Mucosa of gallbladder (tissue), 1 donor: ENCODE data around the gene ZNF547. TPM values are rescaled to one million over a fixed set of nuclear protein-coding genes. Genes with fewer than 3 reads are reported as not detected.
A peak's percentile ranks its signal among the peaks of the same experiment; 100 is the strongest.
"Not testable (repeated sequence)": the region's sequence is repeated elsewhere in the genome, so short reads cannot be mapped to it uniquely, and the experiment has no call there.

ENCODE experiments used
- DNase-seq: peaks from one replicate; pipeline ENCODE4 v3.0.0-alpha.2; 2020; ENCODE audit warnings: low spot score
- total RNA-seq: library from RNA; stranded (reverse); gene quantifications from one replicate; pipeline ENCODE4 v1.2.1, GENCODE V29; 2021
- donor health status: DM: no; HTN: no; CAD: no.

Gene ZNF547
- total RNA-seq, 1 donor from 2014 or later, result 5.6 TPM

DNA sequence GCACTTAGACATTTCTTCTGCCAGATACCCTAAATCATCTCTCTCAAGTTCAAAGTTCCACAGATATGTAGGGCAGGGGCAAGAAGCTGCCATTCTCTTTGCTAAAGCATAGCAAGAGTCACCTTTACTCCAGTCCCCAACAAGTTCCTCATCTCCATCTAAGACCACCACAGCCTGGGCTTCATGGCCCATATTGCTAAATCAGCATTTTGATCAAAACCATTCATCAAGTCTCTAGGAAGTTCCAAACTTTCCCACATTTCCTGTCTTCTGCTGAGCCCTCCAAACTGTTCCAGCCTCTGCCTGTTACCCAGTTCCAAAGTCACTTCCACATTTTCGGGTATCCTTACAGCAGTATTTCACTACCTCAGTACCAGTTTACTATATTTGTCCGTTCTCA is 11.3 kb downstream of the ZNF547 start:
- DNase-seq, result not testable (repeated sequence)

DNA sequence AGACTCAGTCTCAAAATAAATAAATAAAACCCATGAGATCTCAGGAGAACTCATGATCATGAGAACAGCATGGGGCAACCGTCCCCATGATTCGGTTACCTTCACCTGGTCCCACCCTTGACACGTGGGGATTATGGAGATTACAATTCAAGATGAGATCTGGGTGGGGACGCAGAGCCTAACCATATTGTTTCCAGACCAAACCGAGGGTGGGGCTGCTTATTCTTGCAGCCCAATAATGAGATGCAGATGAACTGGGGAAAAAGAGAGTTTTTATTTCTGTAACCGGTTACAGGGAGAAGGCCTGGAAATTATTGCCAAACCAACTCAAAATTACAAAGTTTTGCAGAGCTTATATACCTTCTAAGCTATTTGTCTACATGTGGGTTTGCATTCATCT is 12.8 kb downstream of the ZNF547 start:
- no peak for DNase-seq

DNA sequence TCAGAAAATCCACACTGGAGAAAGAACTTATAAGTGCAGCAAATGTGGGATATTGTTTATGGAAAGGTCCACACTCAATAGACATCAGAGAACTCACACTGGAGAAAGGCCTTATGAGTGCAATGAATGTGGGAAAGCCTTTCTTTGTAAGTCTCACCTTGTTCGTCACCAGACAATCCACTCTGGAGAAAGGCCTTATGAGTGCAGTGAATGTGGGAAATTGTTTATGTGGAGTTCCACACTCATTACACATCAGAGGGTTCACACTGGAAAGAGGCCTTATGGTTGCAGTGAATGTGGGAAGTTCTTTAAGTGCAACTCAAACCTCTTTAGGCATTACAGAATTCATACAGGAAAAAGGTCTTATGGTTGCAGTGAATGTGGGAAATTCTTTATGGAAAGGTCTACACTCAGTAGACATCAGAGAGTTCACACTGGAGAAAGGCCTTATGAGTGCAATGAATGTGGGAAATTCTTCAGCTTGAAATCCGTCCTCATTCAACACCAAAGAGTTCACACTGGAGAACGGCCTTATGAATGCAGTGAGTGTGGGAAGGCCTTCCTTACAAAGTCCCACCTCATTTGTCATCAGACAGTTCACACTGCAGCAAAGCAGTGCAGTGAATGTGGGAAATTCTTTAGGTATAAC is 14.3 kb downstream of the ZNF547 start:
- no peak for DNase-seq

DNA sequence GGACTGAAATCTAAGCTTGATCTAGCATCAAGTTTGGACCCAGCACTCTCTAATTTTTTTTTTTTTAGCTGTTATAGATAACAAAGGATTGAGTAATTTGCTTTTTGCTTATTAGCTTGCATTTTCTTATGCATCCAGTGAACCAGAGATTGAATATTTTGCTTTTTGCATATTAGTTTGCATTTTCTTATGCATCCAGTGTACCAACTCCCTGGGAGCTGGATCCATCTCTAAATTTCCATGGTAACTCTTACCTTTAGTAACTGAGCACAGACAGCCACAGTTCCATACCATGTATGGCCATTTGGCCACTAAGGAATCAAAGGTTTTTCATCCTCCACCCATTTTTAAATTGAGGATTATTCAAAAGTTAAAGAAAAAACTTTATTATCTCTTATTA is 17.6 kb downstream of the ZNF547 start:
- DNase-seq, result no peak

DNA sequence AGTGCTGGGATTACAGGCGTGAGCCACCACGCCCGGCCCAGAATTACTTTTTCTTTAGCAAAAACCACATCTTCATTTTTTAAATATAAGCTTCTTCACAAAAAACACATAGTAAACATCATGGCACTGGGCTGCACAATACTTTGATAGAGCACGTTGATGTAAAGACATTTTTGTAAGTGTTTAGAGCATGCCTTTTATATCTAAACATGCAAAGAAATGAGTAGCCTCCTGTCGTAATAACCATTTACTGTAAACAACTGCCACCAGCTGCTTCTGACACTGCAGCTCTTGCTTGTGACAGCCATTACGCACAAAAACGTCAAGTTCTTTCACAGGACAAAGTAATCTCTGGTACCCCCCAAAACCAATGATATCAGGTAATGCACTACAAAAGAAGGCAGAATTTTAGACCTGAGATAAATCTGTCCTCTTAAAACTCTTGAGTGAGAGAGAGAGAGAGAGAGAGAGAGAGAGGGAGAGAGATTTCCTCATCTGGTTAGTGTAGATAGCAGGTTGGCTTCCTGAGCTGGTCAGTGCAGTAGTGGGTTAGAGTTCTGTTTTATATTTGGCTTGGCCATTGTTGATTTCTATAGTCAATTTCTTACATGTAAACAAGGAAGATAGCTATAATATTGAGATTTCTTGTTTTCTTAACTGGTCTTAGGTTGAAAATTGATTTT is 19.6 kb downstream of the ZNF547 start:
- no peak for DNase-seq

DNA sequence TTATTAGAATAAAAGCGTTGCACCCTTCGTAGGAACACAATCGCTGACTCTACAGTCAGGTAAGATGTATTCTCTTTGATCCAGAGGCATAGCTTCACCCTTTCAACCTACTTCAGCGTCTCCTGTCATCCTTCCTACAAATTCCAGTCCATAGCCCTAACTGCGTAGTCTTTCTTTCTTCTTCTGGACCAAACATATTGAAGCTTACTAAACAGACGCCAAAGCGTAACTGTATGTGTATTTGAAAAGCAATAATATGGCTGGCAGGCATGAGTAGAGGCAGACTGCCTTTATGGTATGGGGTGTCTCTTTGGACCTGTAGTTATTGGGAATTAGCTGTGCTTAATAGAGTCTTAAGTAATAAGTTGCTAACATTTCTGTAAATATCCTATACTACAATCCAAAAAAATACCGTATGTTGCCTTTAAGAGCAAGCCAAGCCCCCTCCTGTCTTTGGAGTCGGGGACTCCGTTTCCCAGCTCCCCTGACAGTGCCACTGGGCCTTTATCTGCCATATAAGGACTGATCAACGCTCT is 25.9 kb downstream of the ZNF547 start:
- no peak for DNase-seq

DNA sequence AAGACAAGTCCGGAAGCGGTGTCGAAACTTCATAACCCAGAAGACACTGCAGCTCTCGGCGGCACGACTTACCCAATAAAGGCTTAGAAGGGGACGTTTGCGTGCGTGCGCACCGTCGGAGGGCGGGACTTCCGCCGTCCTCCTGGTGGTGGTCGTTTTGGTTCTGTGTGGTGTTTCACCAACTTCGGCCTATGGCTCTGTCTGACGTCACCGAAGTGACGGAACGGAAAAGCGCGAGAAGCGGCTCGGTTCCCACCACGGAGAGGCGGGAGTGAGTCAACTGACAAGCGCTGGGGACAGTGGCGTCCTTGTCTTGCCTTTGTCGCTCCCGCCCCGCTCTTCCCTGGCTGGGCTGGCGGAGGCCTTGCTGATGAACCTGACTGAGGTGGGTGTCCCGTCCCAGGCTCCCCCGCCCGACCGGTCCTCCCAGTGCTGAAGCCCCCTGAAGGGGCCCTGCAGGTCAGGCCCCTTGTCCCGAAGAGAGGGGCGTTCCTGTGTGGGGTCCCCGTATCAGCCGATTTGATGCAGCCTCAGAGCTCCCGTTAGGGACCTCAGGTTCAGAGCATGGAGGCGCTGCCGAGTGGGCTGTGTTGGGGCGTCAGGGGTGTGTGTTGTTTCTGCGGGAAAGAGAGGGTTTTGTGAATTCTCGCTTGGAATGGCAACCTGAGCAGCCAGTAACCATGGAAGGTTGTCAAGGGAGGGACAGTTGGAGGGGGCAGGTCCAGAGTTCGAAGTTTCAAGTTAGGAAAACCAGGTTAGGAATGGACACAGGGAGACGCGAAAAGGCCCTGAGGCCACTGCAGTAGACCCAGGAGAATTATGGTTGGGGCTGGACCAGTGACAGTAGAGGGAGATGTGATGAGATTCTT is 26.6 kb downstream of the ZNF547 start, which contains the start of gene ZNF548:
TSS of gene ZNF548 (plus strand) at position 125 of the 869 bp plus-strand sequence. CDS start at position 371, 246 bp downstream.
- DNase-seq, result peak; percentile 96

DNA sequence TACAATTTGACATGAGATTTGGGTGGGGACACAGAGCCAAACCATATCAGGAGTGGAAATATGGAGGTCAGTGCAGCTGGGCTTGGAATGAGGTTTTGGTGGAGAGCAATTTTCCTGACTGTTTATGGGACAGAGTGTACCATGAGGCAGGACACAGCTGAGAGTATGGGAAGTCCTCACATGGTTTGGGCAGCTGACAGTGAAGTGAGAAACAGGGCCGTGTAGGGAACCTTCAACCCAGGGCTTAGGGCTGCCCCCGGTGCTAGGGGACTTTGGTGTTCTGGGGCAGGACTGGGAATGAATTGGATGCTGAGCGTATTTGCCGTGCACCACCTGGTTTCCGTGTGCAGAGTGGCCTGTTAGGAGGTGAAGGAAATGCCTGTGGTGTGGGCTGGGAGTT is 32.4 kb downstream of the ZNF547 start:
- DNase-seq, result no peak

DNA sequence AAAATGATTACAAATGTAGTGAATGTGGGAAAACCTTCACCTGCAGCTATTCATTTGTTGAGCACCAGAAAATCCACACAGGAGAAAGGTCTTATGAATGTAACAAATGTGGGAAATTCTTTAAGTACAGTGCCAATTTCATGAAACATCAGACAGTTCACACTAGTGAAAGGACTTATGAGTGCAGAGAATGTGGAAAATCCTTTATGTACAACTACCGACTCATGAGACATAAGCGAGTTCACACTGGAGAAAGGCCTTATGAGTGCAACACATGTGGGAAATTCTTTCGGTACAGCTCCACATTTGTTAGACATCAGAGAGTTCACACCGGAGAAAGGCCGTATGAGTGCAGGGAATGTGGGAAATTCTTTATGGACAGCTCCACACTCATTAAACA is 35.5 kb downstream of the ZNF547 start:
- no peak for DNase-seq

DNA sequence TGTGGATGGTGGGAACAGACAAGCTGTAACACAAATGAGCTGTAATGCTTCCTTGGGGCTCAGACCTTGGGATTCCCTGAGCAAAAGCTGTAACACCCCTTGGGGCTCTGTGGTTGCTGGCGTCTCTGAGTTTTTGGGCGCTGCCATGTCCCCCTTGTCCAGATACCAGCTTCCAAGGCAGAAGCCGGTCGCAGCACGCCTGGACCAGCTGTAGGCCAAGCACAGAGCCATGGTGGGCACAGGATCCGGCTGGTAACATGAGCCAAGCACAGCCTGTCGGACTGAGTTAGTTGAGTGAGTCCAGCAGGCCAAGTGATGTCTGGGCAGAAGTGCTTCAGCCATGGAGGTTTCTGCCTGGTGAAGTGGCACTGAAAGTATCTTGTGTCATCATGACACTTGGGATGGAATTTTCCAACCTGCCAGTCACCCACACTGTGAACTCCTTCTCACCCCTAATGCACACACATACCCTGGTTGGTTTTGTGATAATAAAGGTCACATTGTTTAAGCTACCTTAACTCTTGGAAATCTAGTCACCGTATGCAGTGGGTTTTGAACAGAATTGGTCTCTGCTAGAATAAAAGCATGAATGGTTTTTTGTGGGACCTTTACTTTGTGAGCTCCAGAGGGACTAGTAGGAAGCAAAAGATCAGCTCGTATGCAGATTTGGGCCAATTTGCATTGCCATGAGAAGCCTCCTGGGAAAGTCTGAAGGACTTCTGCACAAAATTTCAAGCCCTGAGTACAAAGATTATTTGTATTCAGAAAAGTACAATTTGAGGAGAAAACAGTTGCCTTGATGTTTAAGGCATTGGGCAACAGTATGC is 40.6 kb downstream of the ZNF547 start:
- no peak for DNase-seq

DNA sequence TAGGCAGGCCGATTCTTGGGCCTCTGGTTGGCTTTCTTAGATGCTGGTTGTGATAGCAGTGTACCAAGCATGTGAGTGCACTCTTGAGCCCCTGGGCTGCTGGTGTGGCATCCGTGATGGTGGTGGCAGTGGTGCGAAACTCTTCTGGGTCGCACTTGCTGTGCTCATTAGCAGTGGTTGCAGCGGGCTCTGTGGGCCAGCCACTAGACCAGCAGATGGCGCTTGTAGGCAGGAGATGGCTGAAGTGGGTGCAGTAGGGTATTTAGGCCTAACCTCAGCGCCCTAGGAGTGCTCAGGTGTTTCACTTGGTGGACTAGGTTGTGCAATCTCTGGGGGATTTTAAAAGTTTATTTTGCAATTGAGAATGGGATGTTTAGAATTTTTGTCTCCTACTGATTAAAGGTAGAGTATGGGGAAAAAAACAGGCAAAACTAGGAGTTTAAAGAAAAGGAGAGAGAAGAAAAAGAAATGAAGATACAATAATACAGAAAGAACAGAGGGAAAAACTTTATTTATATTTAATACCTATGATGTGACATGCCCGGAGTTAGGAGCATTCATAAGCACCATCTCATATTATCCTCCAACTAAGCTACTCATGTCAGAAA is 43.3 kb downstream of the ZNF547 start:
- DNase-seq, result peak; percentile 71

DNA sequence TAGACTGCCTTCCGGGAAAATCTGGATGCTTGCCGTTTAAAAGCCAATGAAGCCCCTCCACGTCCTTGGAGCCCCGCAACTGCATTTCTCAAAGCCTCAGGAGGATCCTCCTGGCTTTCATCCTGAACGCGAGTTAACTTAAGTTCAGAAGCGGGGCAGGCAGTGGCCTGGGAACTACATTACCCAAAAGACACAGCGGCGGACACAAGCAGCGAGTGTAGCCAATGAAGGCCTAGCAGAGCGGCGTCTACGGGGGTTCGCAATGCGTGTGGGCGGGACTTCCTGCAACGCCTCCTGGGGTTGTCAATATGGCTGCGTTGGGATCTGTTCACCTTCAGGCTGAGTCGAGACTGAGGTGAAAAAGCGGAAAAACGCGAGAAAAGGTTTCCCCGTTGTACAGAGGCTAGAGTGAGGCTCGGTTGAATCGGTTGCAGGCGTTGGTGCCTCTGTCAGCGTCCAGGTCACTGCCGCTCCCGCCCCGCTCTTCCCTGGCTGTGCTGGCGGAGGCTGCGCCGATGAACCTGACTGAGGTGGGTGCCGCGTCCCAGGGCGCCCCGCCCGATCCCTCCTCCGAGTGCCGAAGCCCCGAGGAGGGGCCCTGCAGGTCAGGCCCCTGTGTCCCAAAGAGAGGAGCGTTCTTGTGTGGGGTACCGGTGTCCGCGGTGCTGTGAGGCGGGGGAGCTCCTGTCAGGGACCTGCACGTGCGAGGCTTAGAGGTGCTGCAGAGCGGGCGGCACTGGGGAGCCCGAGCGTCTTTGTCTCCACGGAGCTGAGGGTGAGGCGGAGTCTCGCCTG is 47.7 kb downstream of the ZNF547 start, which contains the start of gene ZNF17:
TSS of gene ZNF17 (plus strand) at position 285 of the 795 bp plus-strand sequence. CDS start 2,455 bp downstream, outside the sequence.
- DNase-seq, result peak; percentile 96

DNA sequence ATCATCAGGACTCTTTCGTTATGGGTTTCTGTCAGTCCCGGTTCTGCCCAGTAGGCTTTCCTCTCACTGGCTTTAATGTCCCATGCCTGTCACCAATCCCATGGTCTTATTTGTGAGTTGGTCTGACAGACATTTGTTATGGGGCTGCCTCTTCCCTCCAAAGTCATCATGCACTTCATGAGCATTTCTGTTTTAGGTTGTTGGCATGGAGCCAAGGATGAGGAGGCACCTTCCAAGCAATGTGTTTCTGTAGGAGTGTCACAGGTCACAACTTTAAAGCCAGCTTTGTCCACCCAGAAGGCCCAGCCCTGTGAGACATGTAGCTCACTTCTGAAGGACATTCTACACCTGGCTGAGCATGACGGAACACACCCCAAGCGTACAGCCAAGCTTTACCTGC is 56.1 kb downstream of the ZNF547 start:
- DNase-seq, result no peak

DNA sequence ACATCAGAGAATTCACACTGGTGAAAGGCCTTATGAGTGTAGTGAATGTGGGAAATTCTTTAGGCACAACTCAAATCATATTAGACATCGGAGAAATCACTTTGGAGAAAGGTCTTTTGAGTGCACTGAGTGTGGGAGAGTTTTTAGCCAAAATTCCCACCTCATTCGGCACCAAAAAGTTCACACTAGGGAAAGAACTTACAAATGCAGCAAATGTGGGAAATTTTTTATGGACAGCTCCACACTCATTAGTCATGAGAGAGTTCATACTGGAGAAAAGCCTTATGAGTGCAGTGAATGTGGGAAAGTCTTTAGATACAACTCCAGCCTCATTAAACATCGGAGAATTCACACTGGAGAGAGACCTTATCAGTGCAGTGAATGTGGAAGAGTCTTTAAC is 57.7 kb downstream of the ZNF547 start:
- no peak for DNase-seq

Other genes starting within 250 kb of the ZNF547 start
- gene USP29, start 243.6 kb upstream of the ZNF547 start, total RNA-seq, result not detected
- gene ZIM3, start 218.3 kb upstream of the ZNF547 start, total RNA-seq, result not detected
- not detected for gene DUXA, start 196.1 kb upstream of the ZNF547 start, total RNA-seq
- gene ZNF264, start 172.1 kb upstream of the ZNF547 start, total RNA-seq, result 50.4 TPM
- 3.7 TPM for gene AURKC, start 132.5 kb upstream of the ZNF547 start, total RNA-seq
- 14.8 TPM for gene ZNF805, start 122.9 kb upstream of the ZNF547 start, total RNA-seq
- gene ZNF460, start 83.1 kb upstream of the ZNF547 start, total RNA-seq, result 63.1 TPM
- gene ZNF543, start 43.1 kb upstream of the ZNF547 start, total RNA-seq, result 10.6 TPM
- gene ZNF304, start 12.3 kb upstream of the ZNF547 start, total RNA-seq, result 11.6 TPM
- gene TRAPPC2B, start within 50 bp of the ZNF547 start, total RNA-seq, result 10.6 TPM
- 23.5 TPM for gene ZNF548, start 26.3 kb downstream of the ZNF547 start, total RNA-seq
- 14.4 TPM for gene ZNF17, start 47.6 kb downstream of the ZNF547 start, total RNA-seq
- 9.8 TPM for gene ZNF749, start 71.8 kb downstream of the ZNF547 start, total RNA-seq
- gene VN1R1, start 93.6 kb downstream of the ZNF547 start, total RNA-seq, result 0.95 TPM
- 18.9 TPM for gene ZNF772, start 114.0 kb downstream of the ZNF547 start, total RNA-seq
- gene ZNF419, start 124.2 kb downstream of the ZNF547 start, total RNA-seq, result 9.6 TPM
- gene ZNF773, start 136.4 kb downstream of the ZNF547 start, total RNA-seq, result 9.9 TPM
- 8.0 TPM for gene ZNF549, start 163.8 kb downstream of the ZNF547 start, total RNA-seq
- 15.1 TPM for gene ZNF550, start 196.3 kb downstream of the ZNF547 start, total RNA-seq
- gene ZNF416, start 215.4 kb downstream of the ZNF547 start, total RNA-seq, result 7.1 TPM
- gene ZIK1, start 220.6 kb downstream of the ZNF547 start, total RNA-seq, result 7.6 TPM
- 5.1 TPM for gene ZNF530, start 236.3 kb downstream of the ZNF547 start, total RNA-seq